HEK293T (cell line): Measurements from ENCODE around the gene XPO5.

Source experiments
- CTBP1 ChIP-seq: fragments of 450-650 bp; IDR thresholded peaks from 2 replicates; pipeline ENCODE4 v1.6.1; 2016; ENCODE audit warnings: borderline replicate concordance
- ELF4 ChIP-seq: fragments of 450-650 bp; IDR thresholded peaks from 2 replicates; pipeline ENCODE4 v1.6.1; 2017; ENCODE audit warnings: antibody characterized with exemption
- FOXK2 ChIP-seq: fragments of 450-650 bp; IDR thresholded peaks from 2 replicates; pipeline ENCODE4 v1.6.1; 2016; ENCODE audit warnings: mild to moderate bottlenecking
- FOXM1 ChIP-seq: fragments of 450-650 bp; IDR thresholded peaks from 2 replicates; pipeline ENCODE4 v1.6.1; 2017; ENCODE audit warnings: mild to moderate bottlenecking, borderline replicate concordance
- L3MBTL2 ChIP-seq: fragments of 450-650 bp; conservative IDR thresholded peaks from 2 replicates; pipeline ENCODE4 v1.6.1; 2016; ENCODE audit warnings: mild to moderate bottlenecking
- NFRKB ChIP-seq: fragments of 450-650 bp; IDR thresholded peaks from 2 replicates; pipeline ENCODE4 v1.6.1; 2016; ENCODE audit warnings: mild to moderate bottlenecking, moderate library complexity
- SP1 ChIP-seq: fragments of 450-650 bp; IDR thresholded peaks from 2 replicates; pipeline ENCODE4 v1.6.1; 2017
- SUZ12 ChIP-seq: fragments of 450-650 bp; IDR thresholded peaks from 2 replicates; pipeline ENCODE4 v1.6.1; 2016; ENCODE audit warnings: mild to moderate bottlenecking
- TARDBP ChIP-seq: fragments of 450-650 bp; IDR thresholded peaks from 2 replicates; pipeline ENCODE4 v1.6.1; 2016

DNA sequence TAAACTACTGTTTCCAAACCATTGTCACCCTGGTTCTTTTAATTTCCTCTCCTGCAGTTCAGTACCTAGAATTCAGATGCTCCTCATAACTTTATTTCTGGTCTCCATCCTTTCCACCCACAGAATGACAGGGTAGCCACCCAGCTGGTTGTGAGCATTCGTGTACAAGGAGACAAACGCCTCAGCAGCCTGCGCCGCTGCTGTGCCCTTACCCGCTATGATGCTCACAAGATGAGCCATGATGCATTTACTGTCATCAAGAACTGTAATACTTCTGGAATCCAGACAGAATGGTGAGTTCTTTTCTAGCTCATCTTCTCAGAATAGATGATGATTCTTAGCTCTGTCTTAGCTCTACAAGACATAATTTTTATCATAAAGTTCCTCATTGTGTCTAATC is 34.6 kb upstream of the XPO5 start:
- TF ChIP-seq FOXM1 (no peak), TARDBP (no peak), SP1 (no peak), L3MBTL2 (no peak), ELF4 (no peak), FOXK2 (no peak), SUZ12 (no peak), CTBP1 (no peak), NFRKB (no peak)
